Measurements from ENCODE around the gene GPBP1L1. TPM values are rescaled to one million over a fixed set of nuclear protein-coding genes. Genes with fewer than 3 reads are reported as not detected.

Gene GPBP1L1
- total and polyA plus RNA-seq, 2 of the 13 experiments (the other 11 are each of a cell fraction or from before 2014, with no cell fraction given): 45.9 to 86.1 TPM

DNA sequence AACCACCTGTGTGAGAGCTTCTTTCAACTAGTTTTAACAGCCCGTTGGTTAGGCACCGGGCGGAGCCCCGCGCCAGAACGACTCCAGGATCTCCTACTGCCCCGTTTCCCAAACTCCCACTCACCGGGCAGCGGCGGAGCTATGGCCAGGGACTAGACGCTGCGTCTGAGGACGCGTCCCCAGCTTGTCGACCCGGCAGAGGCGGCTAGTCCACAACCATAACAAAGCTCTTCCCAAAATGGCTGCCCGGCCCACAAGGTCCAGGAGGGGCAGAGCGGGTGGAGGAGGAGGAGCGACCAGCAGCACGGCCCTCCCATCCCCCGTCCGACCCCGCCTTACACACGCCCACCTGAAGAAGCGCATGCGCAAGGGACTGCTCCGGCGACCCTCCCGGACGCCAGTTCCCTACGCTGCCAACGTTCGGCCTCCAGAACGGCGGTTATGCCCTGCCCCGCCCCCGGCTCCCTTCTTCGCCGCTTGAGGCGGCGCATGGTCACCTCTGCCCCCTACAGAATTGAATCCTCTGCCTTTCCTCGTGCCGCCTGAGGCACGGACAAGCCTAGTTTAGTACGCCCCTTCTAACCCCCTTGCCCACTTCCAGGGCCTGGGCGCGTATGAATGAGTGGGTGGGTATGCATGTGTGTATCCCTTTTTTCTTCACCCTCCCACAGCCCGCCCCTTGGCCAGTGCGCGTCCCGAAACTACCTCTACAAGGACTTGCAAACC lies at the start of gene GPBP1L1 (continued):
- TF ChIP-seq, protein P1, sequence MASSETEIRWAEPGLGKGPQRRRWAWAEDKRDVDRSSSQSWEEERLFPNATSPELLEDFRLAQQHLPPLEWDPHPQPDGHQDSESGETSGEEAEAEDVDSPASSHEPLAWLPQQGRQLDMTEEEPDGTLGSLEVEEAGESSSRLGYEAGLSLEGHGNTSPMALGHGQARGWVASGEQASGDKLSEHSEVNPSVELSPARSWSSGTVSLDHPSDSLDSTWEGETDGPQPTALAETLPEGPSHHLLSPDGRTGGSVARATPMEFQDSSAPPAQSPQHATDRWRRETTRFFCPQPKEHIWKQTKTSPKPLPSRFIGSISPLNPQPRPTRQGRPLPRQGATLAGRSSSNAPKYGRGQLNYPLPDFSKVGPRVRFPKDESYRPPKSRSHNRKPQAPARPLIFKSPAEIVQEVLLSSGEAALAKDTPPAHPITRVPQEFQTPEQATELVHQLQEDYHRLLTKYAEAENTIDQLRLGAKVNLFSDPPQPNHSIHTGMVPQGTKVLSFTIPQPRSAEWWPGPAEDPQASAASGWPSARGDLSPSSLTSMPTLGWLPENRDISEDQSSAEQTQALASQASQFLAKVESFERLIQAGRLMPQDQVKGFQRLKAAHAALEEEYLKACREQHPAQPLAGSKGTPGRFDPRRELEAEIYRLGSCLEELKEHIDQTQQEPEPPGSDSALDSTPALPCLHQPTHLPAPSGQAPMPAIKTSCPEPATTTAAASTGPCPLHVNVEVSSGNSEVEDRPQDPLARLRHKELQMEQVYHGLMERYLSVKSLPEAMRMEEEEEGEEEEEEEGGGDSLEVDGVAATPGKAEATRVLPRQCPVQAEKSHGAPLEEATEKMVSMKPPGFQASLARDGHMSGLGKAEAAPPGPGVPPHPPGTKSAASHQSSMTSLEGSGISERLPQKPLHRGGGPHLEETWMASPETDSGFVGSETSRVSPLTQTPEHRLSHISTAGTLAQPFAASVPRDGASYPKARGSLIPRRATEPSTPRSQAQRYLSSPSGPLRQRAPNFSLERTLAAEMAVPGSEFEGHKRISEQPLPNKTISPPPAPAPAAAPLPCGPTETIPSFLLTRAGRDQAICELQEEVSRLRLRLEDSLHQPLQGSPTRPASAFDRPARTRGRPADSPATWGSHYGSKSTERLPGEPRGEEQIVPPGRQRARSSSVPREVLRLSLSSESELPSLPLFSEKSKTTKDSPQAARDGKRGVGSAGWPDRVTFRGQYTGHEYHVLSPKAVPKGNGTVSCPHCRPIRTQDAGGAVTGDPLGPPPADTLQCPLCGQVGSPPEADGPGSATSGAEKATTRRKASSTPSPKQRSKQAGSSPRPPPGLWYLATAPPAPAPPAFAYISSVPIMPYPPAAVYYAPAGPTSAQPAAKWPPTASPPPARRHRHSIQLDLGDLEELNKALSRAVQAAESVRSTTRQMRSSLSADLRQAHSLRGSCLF (CRISPR knock-in tag; IDR thresholded peaks at IDR 0.05; ENCODE audit: borderline replicate concordance): no peak
- TF ChIP-seq ATRX (CRISPR knock-in tag; IDR thresholded peaks at IDR 0.05; ENCODE audit: borderline replicate concordance): no peak
- peak; percentile 80 for TF ChIP-seq SAP130 (CRISPR knock-in tag; IDR thresholded peaks at IDR 0.05; ENCODE audit: low read depth)
- TF ChIP-seq, protein P2, sequence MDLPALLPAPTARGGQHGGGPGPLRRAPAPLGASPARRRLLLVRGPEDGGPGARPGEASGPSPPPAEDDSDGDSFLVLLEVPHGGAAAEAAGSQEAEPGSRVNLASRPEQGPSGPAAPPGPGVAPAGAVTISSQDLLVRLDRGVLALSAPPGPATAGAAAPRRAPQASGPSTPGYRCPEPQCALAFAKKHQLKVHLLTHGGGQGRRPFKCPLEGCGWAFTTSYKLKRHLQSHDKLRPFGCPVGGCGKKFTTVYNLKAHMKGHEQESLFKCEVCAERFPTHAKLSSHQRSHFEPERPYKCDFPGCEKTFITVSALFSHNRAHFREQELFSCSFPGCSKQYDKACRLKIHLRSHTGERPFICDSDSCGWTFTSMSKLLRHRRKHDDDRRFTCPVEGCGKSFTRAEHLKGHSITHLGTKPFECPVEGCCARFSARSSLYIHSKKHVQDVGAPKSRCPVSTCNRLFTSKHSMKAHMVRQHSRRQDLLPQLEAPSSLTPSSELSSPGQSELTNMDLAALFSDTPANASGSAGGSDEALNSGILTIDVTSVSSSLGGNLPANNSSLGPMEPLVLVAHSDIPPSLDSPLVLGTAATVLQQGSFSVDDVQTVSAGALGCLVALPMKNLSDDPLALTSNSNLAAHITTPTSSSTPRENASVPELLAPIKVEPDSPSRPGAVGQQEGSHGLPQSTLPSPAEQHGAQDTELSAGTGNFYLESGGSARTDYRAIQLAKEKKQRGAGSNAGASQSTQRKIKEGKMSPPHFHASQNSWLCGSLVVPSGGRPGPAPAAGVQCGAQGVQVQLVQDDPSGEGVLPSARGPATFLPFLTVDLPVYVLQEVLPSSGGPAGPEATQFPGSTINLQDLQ (CRISPR knock-in tag; IDR thresholded peaks at IDR 0.05): 0 out of 2 replicates have a peak, but pooled peaks have one; percentile 14
- TF ChIP-seq ZSCAN20 (CRISPR knock-in tag; IDR thresholded peaks at IDR 0.05; ENCODE audit: borderline replicate concordance): no peak; the same call in 1 of the 2 replicates
- TF ChIP-seq, protein P3, sequence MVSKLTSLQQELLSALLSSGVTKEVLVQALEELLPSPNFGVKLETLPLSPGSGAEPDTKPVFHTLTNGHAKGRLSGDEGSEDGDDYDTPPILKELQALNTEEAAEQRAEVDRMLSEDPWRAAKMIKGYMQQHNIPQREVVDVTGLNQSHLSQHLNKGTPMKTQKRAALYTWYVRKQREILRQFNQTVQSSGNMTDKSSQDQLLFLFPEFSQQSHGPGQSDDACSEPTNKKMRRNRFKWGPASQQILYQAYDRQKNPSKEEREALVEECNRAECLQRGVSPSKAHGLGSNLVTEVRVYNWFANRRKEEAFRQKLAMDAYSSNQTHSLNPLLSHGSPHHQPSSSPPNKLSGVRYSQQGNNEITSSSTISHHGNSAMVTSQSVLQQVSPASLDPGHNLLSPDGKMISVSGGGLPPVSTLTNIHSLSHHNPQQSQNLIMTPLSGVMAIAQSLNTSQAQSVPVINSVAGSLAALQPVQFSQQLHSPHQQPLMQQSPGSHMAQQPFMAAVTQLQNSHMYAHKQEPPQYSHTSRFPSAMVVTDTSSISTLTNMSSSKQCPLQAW (CRISPR knock-in tag; IDR thresholded peaks at IDR 0.05): 0 out of 2 replicates have a peak, but pooled peaks have one; percentile 48
- no peak for TF ChIP-seq ATM (IDR thresholded peaks at IDR 0.05; ENCODE audit: borderline replicate concordance)
- no peak for TF ChIP-seq CBX2 (IDR thresholded peaks at IDR 0.05; ENCODE audit: low read depth, low read length)
- no peak for TF ChIP-seq CBX2 (CRISPR knock-in tag; IDR thresholded peaks at IDR 0.05; ENCODE audit: low read depth)
- TF ChIP-seq FLYWCH1 (CRISPR knock-in tag; IDR thresholded peaks at IDR 0.05): no peak
- peak; percentile 85; the same call in 1 of the 2 replicates for TF ChIP-seq ZSCAN30 (CRISPR knock-in tag; IDR thresholded peaks at IDR 0.05)
- no peak for TF ChIP-seq FOXM1 (CRISPR knock-in tag; IDR thresholded peaks at IDR 0.05)
- no peak for TF ChIP-seq ZNF75D (CRISPR knock-in tag; IDR thresholded peaks at IDR 0.05; ENCODE audit: borderline replicate concordance)
- TF ChIP-seq DNMT3B (CRISPR knock-in tag; conservative IDR thresholded peaks at IDR 0.05): no peak
- TF ChIP-seq ERF (CRISPR knock-in tag; IDR thresholded peaks at IDR 0.05): peak; percentile 41; the same call in 1 of the 2 replicates
- TF ChIP-seq, protein P4, sequence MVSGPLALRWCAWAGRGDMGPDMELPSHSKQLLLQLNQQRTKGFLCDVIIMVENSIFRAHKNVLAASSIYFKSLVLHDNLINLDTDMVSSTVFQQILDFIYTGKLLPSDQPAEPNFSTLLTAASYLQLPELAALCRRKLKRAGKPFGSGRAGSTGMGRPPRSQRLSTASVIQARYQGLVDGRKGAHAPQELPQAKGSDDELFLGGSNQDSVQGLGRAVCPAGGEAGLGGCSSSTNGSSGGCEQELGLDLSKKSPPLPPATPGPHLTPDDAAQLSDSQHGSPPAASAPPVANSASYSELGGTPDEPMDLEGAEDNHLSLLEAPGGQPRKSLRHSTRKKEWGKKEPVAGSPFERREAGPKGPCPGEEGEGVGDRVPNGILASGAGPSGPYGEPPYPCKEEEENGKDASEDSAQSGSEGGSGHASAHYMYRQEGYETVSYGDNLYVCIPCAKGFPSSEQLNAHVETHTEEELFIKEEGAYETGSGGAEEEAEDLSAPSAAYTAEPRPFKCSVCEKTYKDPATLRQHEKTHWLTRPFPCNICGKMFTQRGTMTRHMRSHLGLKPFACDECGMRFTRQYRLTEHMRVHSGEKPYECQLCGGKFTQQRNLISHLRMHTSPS (CRISPR knock-in tag; IDR thresholded peaks at IDR 0.05; ENCODE audit: low read depth): no peak; the same call in 1 of the 2 replicates
